Fibroblast of lung (primary cell): ENCODE results near the gene ZNF302. TPM values are rescaled to one million over a fixed set of nuclear protein-coding genes. Genes with fewer than 3 reads are reported as not detected.

Experiments used
- DNase-seq, 2 donors: peaks; one replicate each; pipeline versions ENCODE4 v3.0.0 to v3.0.0-alpha.2; 2010; ENCODE audit warnings: low read depth in 2 of 2
- H2AFZ ChIP-seq: 2 replicates; pipeline ENCODE4 v1.5.1; 2012; ENCODE audit warnings: low read length, control low read depth, inconsistent platforms
- H3K27ac ChIP-seq: 2 replicates; pipeline ENCODE4 v1.5.1; 2011; ENCODE audit warnings: low read length, control low read depth; ENCODE audit not compliant: insufficient read depth
- H3K27me3 ChIP-seq: 2 replicates; pipeline ENCODE4 v1.5.1; 2011; ENCODE audit warnings: mild to moderate bottlenecking, low read length; ENCODE audit not compliant: control insufficient read depth, insufficient read depth
- H3K36me3 ChIP-seq: 2 replicates; pipeline ENCODE4 v1.5.1; 2011; ENCODE audit warnings: low read length; ENCODE audit not compliant: control insufficient read depth, insufficient read depth
- H3K4me1 ChIP-seq: 2 replicates; pipeline ENCODE4 v1.5.1; 2011; ENCODE audit warnings: low read length; ENCODE audit not compliant: control insufficient read depth, insufficient read depth; ENCODE audit errors: extremely low read depth
- H3K4me2 ChIP-seq: 2 replicates; pipeline ENCODE4 v1.5.1; 2011; ENCODE audit warnings: low read length, control low read depth; ENCODE audit not compliant: insufficient read depth; ENCODE audit errors: extremely low read depth
- H3K4me3 ChIP-seq, 4 experiments: fragments of 200-600 bp in 1 of 4; sonication (generic) in 1 of 4; replicated peaks in 1 of 4; 2 replicates each; pipeline ENCODE4 v1.5.1; 2011 to 2016; ENCODE audit warnings: low read length in 4 of 4, low read depth in 3 of 4, mild to moderate bottlenecking in 3 of 4, control low read depth in 2 of 4, inconsistent platforms in 1 of 4, mixed read lengths in 1 of 4; ENCODE audit not compliant: insufficient read depth in 1 of 4; ENCODE audit errors: control extremely low read depth in 1 of 4
- H3K79me2 ChIP-seq: 2 replicates; pipeline ENCODE4 v1.5.1; 2012; ENCODE audit warnings: mild to moderate bottlenecking, low read length, inconsistent platforms; ENCODE audit not compliant: control insufficient read depth, insufficient read depth
- H3K9ac ChIP-seq: 2 replicates; pipeline ENCODE4 v1.5.1; 2011; ENCODE audit warnings: mild to moderate bottlenecking, low read length, control low read depth; ENCODE audit not compliant: insufficient read depth
- H3K9me3 ChIP-seq: 2 replicates; pipeline ENCODE4 v1.5.1; 2012; ENCODE audit warnings: low read depth, low read length; ENCODE audit not compliant: control insufficient read depth, insufficient read depth
- H4K20me1 ChIP-seq: 2 replicates; pipeline ENCODE4 v1.5.1; 2011; ENCODE audit warnings: low read length; ENCODE audit not compliant: control insufficient read depth, insufficient read depth; ENCODE audit errors: extremely low read depth
- EZH2 ChIP-seq: IDR thresholded peaks from 2 replicates; pipeline ENCODE4 v1.5.1; 2012; ENCODE audit warnings: low read length, control low read depth, mild to moderate bottlenecking; ENCODE audit errors: missing control alignments
- polyA plus RNA-seq, 2 donors: library from polyadenylated mRNA; depleted of rRNA in 1 of 2; stranded (reverse) in 1 of 2; unstranded in 1 of 2; fragments of >200 nt; gene quantifications; 2 replicates each; pipeline ENCODE4 v1.2.1, GENCODE V29; 2011 to 2012; ENCODE audit warnings: missing spikeins in 1 of 2
- total RNA-seq: library from RNA; depleted of rRNA; stranded (reverse); fragments of >200 nt; gene quantifications from 2 replicates; pipeline ENCODE4 v1.2.1, GENCODE V29; 2014
- TF ChIP-seq, protein P1 (sequence below), 2 donors: IDR thresholded peaks in 1 of 2; conservative IDR thresholded peaks in 1 of 2; 1 replicate in 1 of 2; 2 replicates in 1 of 2; pipeline ENCODE4 v1.5.1; 2011 to 2012; ENCODE audit warnings: low read length in 2 of 2, control low read depth in 1 of 2, inconsistent platforms in 1 of 2, low read depth in 1 of 2, mild to moderate bottlenecking in 1 of 2

The ZNF302 gene
- total and polyA plus RNA-seq, 2 donors (not counting 1 experiment from before 2014, with no cell fraction given): 14.5 to 21.6 TPM

GRCh38 chr19:34649886-34650543, 27.5 kb upstream of the ZNF302 start:
- H3K36me3 ChIP-seq: no peaks in the 10 kb centered on the region
- no peaks in the 10 kb centered on the region for H3K4me1 ChIP-seq
- TF ChIP-seq, protein P1, sequence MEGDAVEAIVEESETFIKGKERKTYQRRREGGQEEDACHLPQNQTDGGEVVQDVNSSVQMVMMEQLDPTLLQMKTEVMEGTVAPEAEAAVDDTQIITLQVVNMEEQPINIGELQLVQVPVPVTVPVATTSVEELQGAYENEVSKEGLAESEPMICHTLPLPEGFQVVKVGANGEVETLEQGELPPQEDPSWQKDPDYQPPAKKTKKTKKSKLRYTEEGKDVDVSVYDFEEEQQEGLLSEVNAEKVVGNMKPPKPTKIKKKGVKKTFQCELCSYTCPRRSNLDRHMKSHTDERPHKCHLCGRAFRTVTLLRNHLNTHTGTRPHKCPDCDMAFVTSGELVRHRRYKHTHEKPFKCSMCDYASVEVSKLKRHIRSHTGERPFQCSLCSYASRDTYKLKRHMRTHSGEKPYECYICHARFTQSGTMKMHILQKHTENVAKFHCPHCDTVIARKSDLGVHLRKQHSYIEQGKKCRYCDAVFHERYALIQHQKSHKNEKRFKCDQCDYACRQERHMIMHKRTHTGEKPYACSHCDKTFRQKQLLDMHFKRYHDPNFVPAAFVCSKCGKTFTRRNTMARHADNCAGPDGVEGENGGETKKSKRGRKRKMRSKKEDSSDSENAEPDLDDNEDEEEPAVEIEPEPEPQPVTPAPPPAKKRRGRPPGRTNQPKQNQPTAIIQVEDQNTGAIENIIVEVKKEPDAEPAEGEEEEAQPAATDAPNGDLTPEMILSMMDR (conservative IDR thresholded peaks at IDR 0.05 in 1 of 2, IDR thresholded peaks at IDR 0.05 in 1 of 2; ENCODE audit: low read depth in 1 of 2, low read length in 2 of 2): no peak
- no peak for TF ChIP-seq EZH2

DNA sequence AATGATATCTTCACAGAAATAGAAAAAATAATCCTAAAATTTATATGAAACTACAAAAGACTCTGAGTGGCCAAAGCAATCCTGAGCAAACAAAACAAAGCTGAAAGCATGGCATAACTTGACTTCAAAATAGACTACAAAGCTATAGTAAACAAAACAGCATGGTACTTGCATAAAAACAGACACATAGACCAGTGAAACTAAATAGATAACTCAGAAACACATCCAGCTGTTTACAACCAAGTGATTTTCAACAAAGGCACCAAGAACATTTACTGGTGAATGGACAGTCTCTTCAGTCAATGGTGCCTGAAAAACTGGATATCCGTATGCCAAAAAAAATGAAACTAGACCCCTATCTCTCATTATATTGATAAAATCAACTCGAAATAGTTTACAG, 25.7 kb upstream of the ZNF302 start:
- no peak overlapping the region for H3K4me2 ChIP-seq
- DNase-seq: no peak
- H4K20me1 ChIP-seq: no peaks in the 10 kb centered on the region
- H2AFZ ChIP-seq: no peak overlapping the region
- TF ChIP-seq, protein P1 (conservative IDR thresholded peaks at IDR 0.05 in 1 of 2, IDR thresholded peaks at IDR 0.05 in 1 of 2; ENCODE audit: low read depth in 1 of 2, low read length in 2 of 2): no peak
- no peak for TF ChIP-seq EZH2
- H3K27me3 ChIP-seq: no peaks in the 10 kb centered on the region
- no peak overlapping the region for H3K9ac ChIP-seq
- H3K27ac ChIP-seq: no peak overlapping the region
- H3K36me3 ChIP-seq: no peaks in the 10 kb centered on the region
- no peak overlapping the region for H3K4me3 ChIP-seq
- H3K79me2 ChIP-seq: no peaks in the 10 kb centered on the region
- H3K9me3 ChIP-seq: no peaks in the 10 kb centered on the region
- no peaks in the 10 kb centered on the region for H3K4me1 ChIP-seq

More at GRCh38 chr19:34649886-34650543, 27.5 kb upstream of the ZNF302 start:
- Histone ChIP-seq H3K9me3 (no peaks in the 10 kb centered on the region), H4K20me1 (no peaks in the 10 kb centered on the region), H3K27ac (no peak overlapping the region), H3K9ac (no peak overlapping the region), H3K4me2 (no peak overlapping the region), H3K79me2 (no peaks in the 10 kb centered on the region), H3K27me3 (no peaks in the 10 kb centered on the region), H2AFZ (no peak overlapping the region), H3K4me3 (no peak overlapping the region)
- DNase-seq: no peak

- Histone ChIP-seq H4K20me1 (no peaks in the 10 kb centered on the region), H3K9me3 (no peaks in the 10 kb centered on the region), H3K27me3 (no peaks in the 10 kb centered on the region), H3K4me1 (no peaks in the 10 kb centered on the region), H3K4me2 (no peak overlapping the region), H3K36me3 (no peaks in the 10 kb centered on the region), H3K4me3 (no peak overlapping the region), H2AFZ (no peak overlapping the region), H3K27ac (no peak overlapping the region), H3K9ac (no peak overlapping the region), H3K79me2 (no peaks in the 10 kb centered on the region)
- no peak for DNase-seq
- TF ChIP-seq EZH2: no peak
- TF ChIP-seq, protein P1 (conservative IDR thresholded peaks at IDR 0.05 in 1 of 2, IDR thresholded peaks at IDR 0.05 in 1 of 2; ENCODE audit: low read depth in 1 of 2, low read length in 2 of 2): no peak
Measured at GRCh38 chr19:34654796-34655195, 22.7 kb upstream of the ZNF302 start.
